WTC11 (cell line): Measurements from ENCODE around the gene ETFB.

Experiments
- ATF1 ChIP-seq: sonication (generic); formaldehyde crosslinking; IDR thresholded peaks from 2 replicates; pipeline ENCODE4 v1.8.1; 2023; ENCODE audit warnings: mild to moderate bottlenecking, moderate library complexity, missing genetic modification reagents
- CREB1 ChIP-seq: sonication (generic); formaldehyde crosslinking; IDR thresholded peaks from 2 replicates; pipeline ENCODE4 v1.8.0; 2023; ENCODE audit warnings: mild to moderate bottlenecking, missing genetic modification reagents
- CREM ChIP-seq: sonication (generic); formaldehyde crosslinking; IDR thresholded peaks from 2 replicates; pipeline ENCODE4 v1.8.1; 2022; ENCODE audit warnings: mild to moderate bottlenecking, missing genetic modification reagents, moderate library complexity
- CTCF ChIP-seq: fragments of 200-600 bp; IDR thresholded peaks from 2 replicates; pipeline ENCODE4 v1.8.0; 2022; ENCODE audit warnings: antibody characterized with exemption
- ELF4 ChIP-seq: sonication (generic); formaldehyde crosslinking; IDR thresholded peaks from 2 replicates; pipeline ENCODE4 v1.8.1; 2022; ENCODE audit warnings: low read depth, mild to moderate bottlenecking, moderate library complexity, missing genetic modification reagents
- PREB ChIP-seq: sonication (generic); formaldehyde crosslinking; IDR thresholded peaks from 2 replicates; pipeline ENCODE4 v1.8.1; 2022; ENCODE audit warnings: mild to moderate bottlenecking, missing genetic modification reagents, moderate library complexity, borderline replicate concordance
- SP1 ChIP-seq: sonication (generic); formaldehyde crosslinking; conservative IDR thresholded peaks from 2 replicates; pipeline ENCODE4 v1.8.1; 2022; ENCODE audit warnings: missing genetic modification reagents
- USF2 ChIP-seq: sonication (generic); formaldehyde crosslinking; IDR thresholded peaks from 2 replicates; pipeline ENCODE4 v1.8.1; 2023; ENCODE audit warnings: mild to moderate bottlenecking, missing genetic modification reagents, moderate library complexity
- ZNF138 ChIP-seq: sonication (generic); formaldehyde crosslinking; conservative IDR thresholded peaks from 2 replicates; pipeline ENCODE4 v1.8.1; 2022; ENCODE audit warnings: mild to moderate bottlenecking, moderate library complexity, missing genetic modification reagents

GRCh38 chr19:51324167-51324481, 42.1 kb downstream of the ETFB start:
- TF ChIP-seq ELF4 (CRISPR knock-in tag) (no peak), CREM (CRISPR knock-in tag) (no peak), CTCF (no peak), ZNF138 (no peak), USF2 (CRISPR knock-in tag) (no peak), SP1 (CRISPR knock-in tag) (no peak), ATF1 (no peak), PREB (CRISPR knock-in tag) (no peak), CREB1 (CRISPR knock-in tag) (no peak)
